ENCODE results near the gene GMIP.

DNA sequence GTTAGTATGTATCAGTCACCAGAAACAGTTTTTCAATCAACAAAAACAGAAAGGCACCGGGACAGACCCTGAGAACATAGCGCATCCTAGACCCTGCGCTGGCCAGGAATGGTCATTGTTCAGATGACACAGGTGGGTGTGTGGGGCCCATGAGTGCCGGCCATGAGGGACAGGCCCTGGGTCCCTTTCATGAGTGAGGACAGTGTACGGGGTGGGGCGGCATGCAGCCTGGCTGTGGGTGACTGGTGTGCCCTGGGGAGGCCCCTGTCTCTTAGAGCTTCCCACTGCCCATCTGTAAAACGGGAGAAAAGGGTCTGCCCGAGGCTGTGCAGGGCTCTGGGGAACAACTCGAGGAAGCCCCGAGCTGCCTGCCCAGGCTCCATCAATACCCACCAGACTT, 50.8 kb downstream of the GMIP start:
- no peak for TF ChIP-seq CTCF (IDR thresholded peaks at IDR 0.05)
- no peak for TF ChIP-seq POLR2A (IDR thresholded peaks at IDR 0.05)

Measured in testis (tissue), 2 donors.